H4 (cell line): ENCODE results near the gene LCOR. TPM values are rescaled to one million over a fixed set of nuclear protein-coding genes. Genes with fewer than 3 reads are reported as not detected.
A peak's percentile ranks its signal among the peaks of the same experiment; 100 is the strongest.

Experiments
- DNase-seq: peaks from one replicate; pipeline ENCODE4 v3.0.0-alpha.2; 2015; ENCODE audit warnings: low spot score
- total RNA-seq: library from RNA; depleted of rRNA; stranded (reverse); fragments of >200 nt; shearing (Covaris generic); gene quantifications from 2 replicates; pipeline ENCODE4 v1.2.3, GENCODE V29; 2014

Gene LCOR
- total RNA-seq, 1 experiment from 2014 or later, result 6.4 TPM

DNA sequence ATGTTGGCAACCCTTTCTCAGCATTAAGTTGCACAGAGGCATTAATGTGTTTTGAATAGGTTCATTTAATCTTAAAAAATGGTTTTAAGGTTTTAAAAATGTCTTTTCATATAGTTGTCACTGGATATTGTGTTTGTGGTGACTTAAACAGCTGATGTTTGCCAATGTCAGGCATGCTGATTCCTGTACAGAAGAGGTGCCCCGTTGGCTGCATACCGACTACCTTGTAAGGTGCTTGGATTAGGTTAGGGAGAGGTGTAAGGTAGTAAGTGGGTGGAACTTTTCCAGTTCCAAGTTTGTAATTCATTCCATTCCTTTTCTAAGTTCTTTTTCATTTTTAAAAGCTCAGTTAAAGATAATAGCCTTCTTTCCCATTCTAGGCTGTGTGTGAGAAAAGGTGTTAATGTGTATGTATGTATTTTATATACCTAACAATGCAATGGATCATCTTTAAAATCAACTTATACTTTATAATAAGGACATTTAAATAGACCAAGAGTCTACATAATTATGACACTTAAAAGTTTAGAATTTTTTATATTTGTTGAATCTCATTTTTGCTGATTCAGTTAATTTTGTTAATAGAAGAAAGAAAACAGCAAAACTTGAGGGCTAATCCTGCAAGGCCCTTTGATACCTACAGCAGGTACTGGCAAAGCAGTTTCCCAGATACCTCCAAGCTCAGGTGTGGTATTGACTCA, 155.2 kb downstream of the LCOR start:
- DNase-seq, result no peak

GRCh38 chr10:96987842-96988175, 155.7 kb downstream of the LCOR start:
- DNase-seq, result no peak

DNA sequence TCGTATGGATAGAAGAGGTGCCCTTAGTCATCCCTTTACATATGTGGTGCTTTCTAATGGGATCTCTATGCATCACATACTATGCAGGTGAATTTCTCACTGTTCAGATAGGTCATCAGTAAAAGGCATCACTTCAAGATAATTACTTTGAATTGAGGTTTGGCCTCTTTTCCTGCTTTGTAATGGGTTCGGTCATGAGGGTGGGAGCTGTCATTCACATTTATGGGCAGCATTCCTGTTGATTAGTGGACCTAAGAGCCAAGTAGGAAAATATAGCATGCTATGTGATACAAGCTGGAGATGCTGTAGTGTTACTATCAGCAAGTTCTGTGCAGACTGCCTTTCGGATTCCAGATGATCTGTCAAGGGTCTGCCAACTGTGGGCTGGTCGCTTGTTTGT, 156.3 kb downstream of the LCOR start:
- DNase-seq, result no peak

DNA sequence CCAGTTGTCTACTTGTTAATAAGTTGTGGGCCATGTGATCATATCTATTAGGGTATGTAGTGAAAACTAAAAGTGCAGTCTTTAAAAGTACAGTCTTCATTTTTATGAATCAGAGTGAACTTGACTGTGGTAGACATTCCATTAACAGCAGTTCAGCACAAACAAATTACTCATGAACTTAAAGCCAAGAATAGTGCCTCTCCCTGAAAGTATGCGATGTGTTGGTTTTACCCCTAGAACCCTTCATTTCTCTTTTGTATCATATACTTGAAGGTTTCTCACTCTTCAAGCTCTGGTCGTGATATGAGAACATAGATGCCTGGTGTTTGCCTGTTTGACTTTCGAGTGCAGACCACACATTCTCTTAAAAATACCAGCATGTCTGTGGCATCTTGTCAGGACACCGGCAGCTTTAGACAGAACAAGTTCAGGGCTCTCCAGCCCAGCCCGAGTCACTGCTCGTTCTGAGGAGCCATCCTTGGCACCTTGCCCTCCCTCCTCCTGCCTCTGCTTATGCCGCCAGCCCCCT, 159.3 kb downstream of the LCOR start:
- peak; percentile 23 for DNase-seq

GRCh38 chr10:96992721-96993120, 160.6 kb downstream of the LCOR start:
- no peak for DNase-seq

- DNase-seq, result no peak
Measured at GRCh38 chr10:96995851-96996250, 163.8 kb downstream of the LCOR start.

- no peak for DNase-seq
Measured at GRCh38 chr10:96996275-96996965, 164.3 kb downstream of the LCOR start.

DNA sequence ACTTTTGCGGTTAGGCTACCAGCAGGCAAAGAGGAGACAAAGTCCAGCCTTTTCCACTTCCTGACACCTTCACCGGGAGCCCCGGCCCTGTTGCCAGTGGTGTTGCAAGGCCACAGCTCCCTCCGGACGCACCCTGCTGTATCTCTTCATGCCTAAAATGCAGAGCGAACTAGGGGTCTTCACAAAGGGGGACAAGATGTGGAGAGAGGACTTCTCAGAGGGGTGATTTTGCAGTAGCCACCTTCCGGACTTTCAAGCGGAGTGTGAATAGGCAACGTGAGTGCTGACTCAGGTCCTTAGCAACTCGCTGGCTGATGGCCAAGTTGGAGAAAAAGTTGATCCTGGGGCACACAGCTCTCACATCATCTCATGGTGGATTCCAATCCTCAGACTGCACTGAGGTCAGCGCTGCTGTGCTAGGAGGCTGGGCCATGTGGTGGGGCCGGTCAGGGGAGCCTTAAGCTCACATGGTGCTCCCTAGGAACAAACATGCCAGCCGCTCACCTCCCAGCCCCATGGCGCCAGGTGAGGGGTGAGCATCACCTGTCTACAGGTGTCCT, 166.3 kb downstream of the LCOR start:
- no peak for DNase-seq

- DNase-seq, result no peak
Measured at GRCh38 chr10:96999337-96999736, 167.2 kb downstream of the LCOR start.

DNA sequence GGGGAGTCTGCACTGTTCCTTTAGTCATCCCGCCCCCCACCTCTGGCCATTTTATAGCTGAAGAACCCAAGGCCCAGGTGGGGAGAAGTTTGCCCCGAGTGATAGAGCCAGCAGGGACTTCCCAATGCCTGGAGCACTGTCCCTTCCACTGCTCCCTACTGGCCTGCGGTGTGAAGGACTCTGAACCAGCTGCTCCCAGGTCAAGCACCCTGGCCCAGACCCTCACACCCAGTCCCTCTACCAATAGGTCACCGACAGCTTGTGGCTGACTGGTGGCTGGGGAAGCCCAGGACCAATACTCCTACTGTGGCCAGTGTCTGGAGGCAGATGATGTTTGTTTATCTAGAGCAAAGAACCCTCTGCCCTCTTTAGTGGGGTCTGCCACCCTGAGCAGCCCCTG, 167.9 kb downstream of the LCOR start:
- no peak for DNase-seq

- no peak for DNase-seq
Measured at GRCh38 chr10:97000487-97001182, 168.5 kb downstream of the LCOR start.

DNA sequence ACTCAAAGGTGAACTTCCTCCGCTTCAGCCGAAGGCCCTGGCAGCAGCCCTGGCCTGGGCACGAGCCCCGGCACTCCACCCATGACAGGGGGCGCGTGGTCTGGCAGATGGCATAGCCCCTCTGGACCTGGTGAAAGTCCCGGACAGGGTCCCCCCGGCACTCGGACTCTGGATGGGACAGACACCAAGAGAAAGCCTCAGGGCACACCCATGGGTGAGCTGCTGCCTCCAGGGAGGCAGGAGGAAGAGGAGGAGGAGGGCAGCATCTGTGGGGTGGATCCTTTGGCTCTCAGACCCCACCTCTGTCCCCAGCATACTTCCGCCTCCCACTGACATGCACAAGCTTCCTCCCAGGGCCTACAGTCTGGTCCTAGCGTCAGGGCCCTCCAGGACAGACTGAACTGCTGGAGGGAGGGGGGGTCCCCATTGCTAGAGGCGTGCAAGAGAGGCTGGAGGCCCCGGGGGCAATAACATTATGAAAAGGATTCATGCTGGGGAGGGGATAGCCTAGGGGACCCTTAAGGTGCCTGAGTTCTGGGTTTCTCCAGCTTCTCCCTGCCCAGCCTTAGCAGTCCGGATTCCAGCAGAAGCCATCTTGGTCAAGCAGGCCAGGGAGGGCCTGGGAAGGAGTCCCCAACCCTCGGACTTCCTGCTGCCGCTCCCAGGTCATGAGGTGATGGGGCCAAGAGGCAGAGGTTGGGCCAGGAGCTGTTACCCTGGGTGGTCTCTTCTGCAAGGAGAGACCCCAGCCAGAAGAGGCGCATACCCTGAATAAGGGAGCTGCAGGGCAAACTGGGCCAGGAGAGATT, 169.3 kb downstream of the LCOR start:
- DNase-seq, result no peak

DNA sequence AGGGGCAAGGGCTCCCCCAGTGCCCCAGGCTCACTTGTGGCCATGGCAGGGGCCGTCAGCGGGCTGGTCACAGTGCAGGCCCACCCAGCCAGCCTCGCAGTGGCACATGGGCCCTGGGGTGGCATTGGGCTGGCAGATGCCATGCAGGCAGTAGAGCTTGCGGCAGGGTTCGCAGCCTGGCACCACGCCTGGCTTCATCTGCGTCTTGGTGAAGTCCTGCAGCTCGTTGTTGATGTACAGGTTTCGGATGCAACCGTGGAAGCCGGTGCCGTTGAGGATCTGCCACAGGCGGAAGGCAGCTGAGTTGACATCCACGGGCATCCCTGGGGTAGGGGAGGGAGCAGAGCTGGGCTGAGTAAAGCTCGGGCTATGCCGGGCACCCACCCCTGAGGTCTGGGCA, 170.6 kb downstream of the LCOR start:
- no peak for DNase-seq

DNA sequence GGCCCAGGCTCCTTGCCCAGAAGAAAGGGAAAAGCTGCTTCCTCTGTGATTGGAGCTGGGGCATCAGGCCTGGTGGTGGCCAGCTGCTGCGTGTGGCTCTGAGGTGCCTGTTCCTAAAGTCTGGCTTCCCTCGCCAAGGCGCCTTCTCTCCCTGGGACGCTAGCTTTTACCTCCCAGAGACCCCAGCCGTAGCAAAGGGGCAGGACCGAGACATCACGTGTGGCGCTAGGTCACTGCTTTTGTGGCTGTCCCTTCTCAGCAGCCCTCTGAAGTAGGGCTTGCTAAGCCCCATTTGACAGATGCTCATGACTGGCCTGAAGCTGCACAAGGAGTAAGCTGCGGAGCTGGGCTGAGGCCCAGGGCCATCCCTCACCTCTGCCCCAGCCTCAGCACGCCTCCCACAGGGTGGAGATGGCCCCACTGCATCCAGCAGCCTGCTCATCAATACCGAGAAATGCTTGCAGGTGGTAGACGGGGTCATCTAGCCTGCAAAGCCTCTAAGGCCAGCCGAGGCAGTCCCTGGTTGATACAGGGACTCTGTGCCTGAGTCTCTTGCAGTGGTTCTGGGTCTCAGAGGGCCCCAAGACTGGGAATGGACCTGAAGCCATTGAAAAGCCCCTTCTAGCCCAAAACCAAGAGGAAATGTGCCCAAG, 171.2 kb downstream of the LCOR start:
- no peak for DNase-seq

DNA sequence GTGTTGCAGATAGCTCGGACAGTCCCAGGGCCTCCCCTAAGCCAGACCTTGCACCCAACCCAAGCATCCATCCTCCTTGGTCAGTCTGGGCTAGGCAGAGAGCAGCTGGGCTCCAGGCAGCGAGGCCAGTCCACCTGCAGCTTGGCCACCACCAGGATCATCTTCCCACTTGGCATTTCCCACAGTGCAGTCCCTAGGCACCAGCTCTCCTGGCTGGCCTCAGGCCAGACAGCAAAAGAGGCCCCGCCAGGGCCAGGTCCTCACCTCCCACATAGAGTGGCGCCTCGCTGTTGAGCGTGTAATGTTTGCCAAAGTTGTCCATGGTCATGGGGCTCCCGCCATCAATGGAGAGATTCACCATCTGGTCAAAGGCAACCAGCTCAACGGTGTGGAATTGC, 171.7 kb downstream of the LCOR start:
- no peak for DNase-seq

GRCh38 chr10:97004591-97004990, 172.5 kb downstream of the LCOR start:
- DNase-seq, result no peak

- DNase-seq, result no peak
Measured at GRCh38 chr10:97005349-97005748, 173.3 kb downstream of the LCOR start.

GRCh38 chr10:97006364-97006763, 174.3 kb downstream of the LCOR start:
- no peak for DNase-seq

GRCh38 chr10:97007417-97007816, 175.3 kb downstream of the LCOR start:
- DNase-seq, result no peak

- no peak for DNase-seq
Measured at GRCh38 chr10:97010695-97011206, 178.7 kb downstream of the LCOR start.

DNA sequence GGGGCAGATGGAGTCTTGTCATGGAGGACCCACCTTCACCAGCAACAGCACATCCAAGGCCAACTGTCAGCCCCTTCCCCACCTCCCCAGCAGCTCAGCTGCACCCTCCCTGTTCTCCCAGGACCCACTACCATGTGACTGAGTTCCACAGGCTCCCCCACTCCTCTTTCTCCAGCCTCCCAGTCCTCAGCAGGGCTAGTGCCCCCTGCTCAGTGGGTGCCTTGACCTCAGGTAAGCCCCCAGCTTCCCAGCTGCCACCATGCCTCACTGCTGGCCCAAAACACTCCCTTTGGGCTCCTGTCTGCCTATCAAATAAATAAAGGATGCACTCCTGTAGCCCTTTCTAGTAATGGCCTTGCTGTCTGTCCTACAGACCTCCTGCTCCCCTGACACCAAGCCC, 179.3 kb downstream of the LCOR start:
- no peak for DNase-seq
